HCT116 (cell line): Measurements from ENCODE around the gene MCOLN1. TPM values are rescaled to one million over a fixed set of nuclear protein-coding genes. Genes with fewer than 3 reads are reported as not detected.
A peak's percentile ranks its signal among the peaks of the same experiment; 100 is the strongest.

Experiments used
- ATAC-seq: fragments of 200-7000 bp; cut with Tn5 transposase; 2 replicates; pipeline ENCODE4 v1.9.1; 2020; ENCODE audit warnings: mild to moderate bottlenecking, moderate library complexity
- BruUV-seq: library from RNA; stranded (reverse); fragments of 400-500 nt; replicated peaks from 2 replicates; lab custom pipeline; 2021; lab: Mats Ljungman, UMichigan
- CTCF ChIA-PET: fragments of 300-600 bp; sonication (Branson Sonifier 250); formaldehyde crosslinking; loops from one replicate; lab custom pipeline; 2021; ENCODE audit warnings: antibody characterized with exemption; lab: Charles Lee
- POLR2A ChIA-PET: fragments of 300-600, 350-600 bp; sonication (Branson Sonifier 250); formaldehyde crosslinking; loops from one replicate; lab custom pipeline; 2021; ENCODE audit warnings: antibody characterized with exemption; lab: Charles Lee
- RAD21 ChIA-PET, 2 experiments: fragments of 300-600 bp; sonication (Branson Sonifier 250); formaldehyde crosslinking; loops; one replicate each; lab custom pipeline; 2023; ENCODE audit warnings: low total read pairs in 2 of 2; ENCODE audit not compliant: uncharacterized antibody in 2 of 2, unreplicated experiment in 2 of 2, low non-redundant PET in 1 of 2; lab: Charles Lee
- DNase-seq: peaks from one replicate; pipeline ENCODE4 v3.0.0-alpha.2; 2010; ENCODE audit warnings: low read depth, low spot score
- H2AFZ ChIP-seq: fragments of 200-600 bp; shearing (Covaris generic), sonication (generic); 2 replicates; pipeline ENCODE4 v1.6.1; 2017; ENCODE audit warnings: low read depth, mixed run types, mixed read lengths, antibody characterized with exemption, low read length; ENCODE audit not compliant: poor library complexity, severe bottlenecking
- H3K27ac ChIP-seq: 2 replicates; pipeline ENCODE4 v1.5.1; 2012; ENCODE audit warnings: low read depth, low read length
- H3K27me3 ChIP-seq: fragments of 200-600 bp; sonication (generic); 2 replicates; pipeline ENCODE4 v1.6.1; 2016; ENCODE audit warnings: mixed run types, low read length, mixed read lengths; ENCODE audit not compliant: insufficient read depth
- H3K36me3 ChIP-seq, 2 experiments: fragments of 200-500 bp in 1 of 2; fragments of 200-600 bp in 1 of 2; sonication (Bioruptor generic) in 1 of 2; sonication (generic) in 1 of 2; 2 replicates each; pipeline versions ENCODE4 v1.5.1 to v1.6.1; 2014 to 2016; ENCODE audit warnings: low read length in 2 of 2, inconsistent platforms in 1 of 2, mixed read lengths in 1 of 2, mixed run types in 1 of 2; ENCODE audit not compliant: insufficient read depth in 2 of 2, control insufficient read depth in 1 of 2
- H3K4me1 ChIP-seq, 2 experiments: fragments of 200-600 bp in 1 of 2; sonication (generic) in 1 of 2; 2 replicates each; pipeline versions ENCODE4 v1.5.1 to v1.6.1; 2012 to 2017; ENCODE audit warnings: low read length in 2 of 2, inconsistent platforms in 1 of 2, mild to moderate bottlenecking in 1 of 2, mixed read lengths in 1 of 2, mixed run types in 1 of 2, moderate library complexity in 1 of 2; ENCODE audit not compliant: insufficient read depth in 2 of 2, control insufficient read depth in 1 of 2
- H3K4me2 ChIP-seq: fragments of 200-600 bp; sonication (generic); 2 replicates; pipeline ENCODE4 v1.6.1; 2017; ENCODE audit warnings: mixed run types, low read length, mixed read lengths
- H3K4me3 ChIP-seq, 2 experiments: fragments of 200-600 bp in 1 of 2; sonication (generic) in 1 of 2; replicated peaks in 1 of 2; 2 replicates each; pipeline ENCODE4 v1.5.1; 2011 to 2016; ENCODE audit warnings: low read length in 2 of 2, control low read depth in 1 of 2, low read depth in 1 of 2, mild to moderate bottlenecking in 1 of 2, mixed read lengths in 1 of 2, mixed run types in 1 of 2
- H3K79me2 ChIP-seq: fragments of 200-600 bp; sonication (generic); 2 replicates; pipeline ENCODE4 v1.6.1; 2017; ENCODE audit warnings: mild to moderate bottlenecking, mixed run types, low read length, moderate library complexity, mixed read lengths; ENCODE audit not compliant: insufficient read depth
- H3K9ac ChIP-seq: fragments of 200-600 bp; sonication (generic); 2 replicates; pipeline ENCODE4 v1.6.1; 2016; ENCODE audit warnings: low read length, mixed read lengths
- H3K9me2 ChIP-seq: fragments of 200-600 bp; sonication (generic), shearing (Covaris generic); 2 replicates; pipeline ENCODE4 v1.6.1; 2017; ENCODE audit warnings: mixed run types, mild to moderate bottlenecking, moderate library complexity; ENCODE audit not compliant: insufficient read depth
- H3K9me3 ChIP-seq, 2 experiments: fragments of 200-500 bp in 1 of 2; fragments of 200-600 bp in 1 of 2; sonication (Bioruptor generic) in 1 of 2; sonication (generic) in 1 of 2; 2 replicates each; pipeline ENCODE4 v1.6.1; 2014 to 2017; ENCODE audit warnings: low read length in 2 of 2, mixed read lengths in 2 of 2, inconsistent platforms in 1 of 2, low read depth in 1 of 2, mild to moderate bottlenecking in 1 of 2, mixed run types in 1 of 2, moderate library complexity in 1 of 2; ENCODE audit not compliant: control insufficient read depth in 1 of 2, insufficient read depth in 1 of 2
- H4K20me1 ChIP-seq: fragments of 200-600 bp; sonication (generic), shearing (Covaris generic); 2 replicates; pipeline ENCODE4 v1.6.1; 2017; ENCODE audit warnings: mixed run types, mild to moderate bottlenecking, moderate library complexity; ENCODE audit not compliant: insufficient read depth
- CBX3 ChIP-seq: IDR thresholded peaks from 2 replicates; pipeline ENCODE4 v1.6.1; 2012; ENCODE audit warnings: low read depth
- CEBPB ChIP-seq: IDR thresholded peaks from 2 replicates; pipeline ENCODE4 v1.6.1; 2012; ENCODE audit warnings: low read depth
- CTCF ChIP-seq, 3 experiments: fragments of 200-600 bp in 1 of 3; sonication (generic) in 1 of 3; IDR thresholded peaks in 2 of 3; conservative IDR thresholded peaks in 1 of 3; 2 replicates each; pipeline ENCODE4 v1.5.1; 2012 to 2017; ENCODE audit warnings: low read depth in 2 of 3, low read length in 2 of 3, antibody characterized with exemption in 1 of 3, borderline replicate concordance in 1 of 3, control low read depth in 1 of 3, mild to moderate bottlenecking in 1 of 3, mixed read lengths in 1 of 3, mixed run types in 1 of 3, moderate library complexity in 1 of 3; ENCODE audit not compliant: insufficient read depth in 1 of 3
- ELF1 ChIP-seq: IDR thresholded peaks from 2 replicates; pipeline ENCODE4 v1.6.1; 2012; ENCODE audit warnings: low read depth, borderline replicate concordance
- EZH2phosphoT487 ChIP-seq: fragments of 200-600 bp; IDR thresholded peaks from 2 replicates; pipeline ENCODE4 v1.6.1; 2018; ENCODE audit warnings: antibody characterized with exemption, borderline replicate concordance
- FOSL1 ChIP-seq: IDR thresholded peaks from 2 replicates; pipeline ENCODE4 v1.6.1; 2012; ENCODE audit warnings: low read depth
- JUND ChIP-seq: IDR thresholded peaks from 2 replicates; pipeline ENCODE4 v1.6.1; 2012
- MAX ChIP-seq: IDR thresholded peaks from 2 replicates; pipeline ENCODE4 v1.6.1; 2012
- POLR2AphosphoS5 ChIP-seq: IDR thresholded peaks from 2 replicates; pipeline ENCODE4 v1.6.1; 2011; ENCODE audit warnings: mild to moderate bottlenecking, low read depth, low read length, moderate library complexity
- RAD21 ChIP-seq: IDR thresholded peaks from 2 replicates; pipeline ENCODE4 v1.6.1; 2012; ENCODE audit warnings: low read depth, mild to moderate bottlenecking
- SP1 ChIP-seq: IDR thresholded peaks from 2 replicates; pipeline ENCODE4 v1.6.1; 2012; ENCODE audit warnings: low read depth
- SRF ChIP-seq: IDR thresholded peaks from 2 replicates; pipeline ENCODE4 v1.6.1; 2012; ENCODE audit warnings: low read depth
- YY1 ChIP-seq: IDR thresholded peaks from 2 replicates; pipeline ENCODE4 v1.6.1; 2011; ENCODE audit warnings: low read length, low read depth, moderate library complexity, mild to moderate bottlenecking; ENCODE audit not compliant: insufficient replicate concordance; ENCODE audit errors: extremely low read depth
- ZFX ChIP-seq: fragments of 450-650 bp; IDR thresholded peaks from 2 replicates; pipeline ENCODE4 v1.6.1; 2017
- ZNF274 ChIP-seq: fragments of 200-500 bp; sonication (Bioruptor generic); IDR thresholded peaks from 2 replicates; pipeline ENCODE4 v1.6.1; 2014; ENCODE audit warnings: mild to moderate bottlenecking, low read depth, low read length, inconsistent platforms
- intact Hi-C: fragments of 100-400 bp; cut with micrococcal nuclease; formaldehyde crosslinking; loops from 2 replicates; pipeline ENCODE4 v1.10.0; 2022
- total RNA-seq: library from RNA; stranded (reverse); gene quantifications from one replicate; pipeline ENCODE4 v1.2.1, GENCODE V29; 2021; ENCODE audit not compliant: unreplicated experiment
- TF ChIP-seq, protein P1 (sequence below): IDR thresholded peaks from 2 replicates; pipeline ENCODE4 v1.6.1; 2012; ENCODE audit warnings: low read depth
- TF ChIP-seq, protein P2 (sequence below): IDR thresholded peaks from 2 replicates; pipeline ENCODE4 v1.6.1; 2011; ENCODE audit warnings: mild to moderate bottlenecking, low read length, moderate library complexity; ENCODE audit not compliant: insufficient replicate concordance; ENCODE audit errors: extremely low read depth

The MCOLN1 gene
- total RNA-seq, 1 experiment from 2014 or later, result 19.1 TPM

DNA sequence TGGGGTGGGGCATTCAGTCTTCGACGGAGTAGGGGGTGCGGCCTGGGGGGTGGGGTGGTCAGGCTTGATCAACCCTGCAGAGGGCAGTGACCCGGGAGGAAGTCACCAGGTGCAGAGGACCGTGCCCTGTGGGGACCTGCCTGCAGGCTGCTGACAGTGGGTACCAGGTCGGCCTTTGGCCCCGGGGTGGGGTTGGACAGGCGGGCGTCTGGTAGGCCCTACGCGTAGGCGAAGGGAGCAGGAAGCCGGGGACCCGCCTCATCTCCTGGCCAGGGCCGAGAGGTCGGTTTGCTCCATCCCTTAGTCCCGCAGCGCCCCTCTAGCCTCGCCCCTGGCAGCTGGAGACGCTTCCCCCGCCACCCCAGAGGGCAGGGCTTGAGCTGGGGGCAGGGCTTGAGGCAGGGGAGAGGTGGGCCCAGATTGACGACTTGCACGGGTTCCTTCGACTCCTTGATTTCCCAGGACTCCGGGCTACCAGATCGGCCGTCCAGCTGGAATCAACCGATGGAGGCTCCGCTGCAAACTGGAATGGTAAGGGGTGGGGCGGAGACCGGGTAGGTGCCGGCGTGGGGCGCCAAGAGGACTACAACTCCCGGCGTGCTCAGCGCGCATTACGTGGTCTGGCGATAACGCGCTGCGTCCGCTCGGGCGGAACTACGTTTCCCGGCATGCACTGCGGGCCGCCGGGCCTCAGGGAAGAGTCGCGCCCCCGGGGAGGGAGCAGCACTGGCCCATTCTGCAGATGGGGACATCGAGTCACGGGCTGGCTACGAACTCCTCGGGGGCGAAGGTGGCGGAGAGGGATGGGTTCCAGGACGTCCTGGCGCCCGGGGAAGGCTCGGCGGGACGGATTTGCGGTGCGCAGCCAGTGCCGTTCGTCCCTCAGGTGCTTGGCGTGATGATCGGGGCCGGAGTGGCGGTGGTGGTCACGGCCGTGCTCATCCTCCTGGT lies 12.9 kb downstream of the MCOLN1 start, which contains the start of gene PNPLA6:
PNPLA6 (plus strand) TSS at position 671 of the 951 bp plus-strand sequence; CDS start at position 743, 72 bp downstream.
- ChIA-PET POLR2A (interaction anchor here (0.5 to 1.4 kb wide), 4 partner anchors 12 to 155 kb away, joined by 3 to 4 read pairs (median 3); no protein-coding TSS in a partner anchor), CTCF (interaction anchor here (1.9 kb wide), 2 partner anchors 33 to 181 kb away, joined by 8 to 10 read pairs; no protein-coding TSS in a partner anchor), RAD21 (no interaction called here)
- peak within 1 kb of the TSS; percentile 95 to 96 for H3K4me3 ChIP-seq
- H4K20me1 ChIP-seq, result no peaks in the 10 kb centered on the region
- peak; percentile 81 for DNase-seq
- peak within 1 kb of the TSS; percentile 75 for H3K9ac ChIP-seq
- no peaks in the 10 kb centered on the region for H3K9me3 ChIP-seq
- H3K36me3 ChIP-seq, result peaks cover 6 to 10% of the 10 kb centered on the region in 2 experiments; a peak in 3 of 4 replicates
- H2AFZ ChIP-seq, result peak within 1 kb of the TSS; percentile 5
- peaks cover 4 to 30% of the 10 kb centered on the region in 2 experiments; a peak in 2 of 4 replicates for H3K4me1 ChIP-seq
- H3K9me2 ChIP-seq, result no peaks in the 10 kb centered on the region
- no TSS peak for BruUV-seq
- peak within 1 kb of the TSS; percentile 81 for H3K27ac ChIP-seq
- intact Hi-C loops, result loop anchor here (2.0 kb wide), 1 partner anchor 29 kb away; no protein-coding TSS in a partner anchor
- no peaks in the 10 kb centered on the region for H3K27me3 ChIP-seq
- no peak; the same call in 1 of the 2 replicates for TF ChIP-seq SRF
- no peak; the same call in 1 of the 2 replicates for TF ChIP-seq ELF1
- no peak for TF ChIP-seq CEBPB
- TF ChIP-seq EZH2phosphoT487, result no peak
- no peak for TF ChIP-seq CTCF (IDR thresholded peaks at IDR 0.05 in 2 of 3, conservative IDR thresholded peaks at IDR 0.05 in 1 of 3; ENCODE audit: borderline replicate concordance in 1 of 3, insufficient read depth in 1 of 3, low read depth in 2 of 3, low read length in 2 of 3)
- peak; percentile 77 for TF ChIP-seq YY1
- peak; percentile 79 for TF ChIP-seq MAX
- TF ChIP-seq, protein P1, sequence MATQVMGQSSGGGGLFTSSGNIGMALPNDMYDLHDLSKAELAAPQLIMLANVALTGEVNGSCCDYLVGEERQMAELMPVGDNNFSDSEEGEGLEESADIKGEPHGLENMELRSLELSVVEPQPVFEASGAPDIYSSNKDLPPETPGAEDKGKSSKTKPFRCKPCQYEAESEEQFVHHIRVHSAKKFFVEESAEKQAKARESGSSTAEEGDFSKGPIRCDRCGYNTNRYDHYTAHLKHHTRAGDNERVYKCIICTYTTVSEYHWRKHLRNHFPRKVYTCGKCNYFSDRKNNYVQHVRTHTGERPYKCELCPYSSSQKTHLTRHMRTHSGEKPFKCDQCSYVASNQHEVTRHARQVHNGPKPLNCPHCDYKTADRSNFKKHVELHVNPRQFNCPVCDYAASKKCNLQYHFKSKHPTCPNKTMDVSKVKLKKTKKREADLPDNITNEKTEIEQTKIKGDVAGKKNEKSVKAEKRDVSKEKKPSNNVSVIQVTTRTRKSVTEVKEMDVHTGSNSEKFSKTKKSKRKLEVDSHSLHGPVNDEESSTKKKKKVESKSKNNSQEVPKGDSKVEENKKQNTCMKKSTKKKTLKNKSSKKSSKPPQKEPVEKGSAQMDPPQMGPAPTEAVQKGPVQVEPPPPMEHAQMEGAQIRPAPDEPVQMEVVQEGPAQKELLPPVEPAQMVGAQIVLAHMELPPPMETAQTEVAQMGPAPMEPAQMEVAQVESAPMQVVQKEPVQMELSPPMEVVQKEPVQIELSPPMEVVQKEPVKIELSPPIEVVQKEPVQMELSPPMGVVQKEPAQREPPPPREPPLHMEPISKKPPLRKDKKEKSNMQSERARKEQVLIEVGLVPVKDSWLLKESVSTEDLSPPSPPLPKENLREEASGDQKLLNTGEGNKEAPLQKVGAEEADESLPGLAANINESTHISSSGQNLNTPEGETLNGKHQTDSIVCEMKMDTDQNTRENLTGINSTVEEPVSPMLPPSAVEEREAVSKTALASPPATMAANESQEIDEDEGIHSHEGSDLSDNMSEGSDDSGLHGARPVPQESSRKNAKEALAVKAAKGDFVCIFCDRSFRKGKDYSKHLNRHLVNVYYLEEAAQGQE, result no peak
- no peak for TF ChIP-seq JUND
- TF ChIP-seq CBX3, result peak; percentile 76; the same call in 1 of the 2 replicates
- TF ChIP-seq POLR2AphosphoS5, result peak; percentile 76
- no peak for TF ChIP-seq RAD21
- no peak for TF ChIP-seq ZNF274
- peak; percentile 41; the same call in 1 of the 2 replicates for TF ChIP-seq ZFX
- TF ChIP-seq FOSL1, result no peak
- peak; percentile 86 for TF ChIP-seq SP1
- TF ChIP-seq, protein P2, sequence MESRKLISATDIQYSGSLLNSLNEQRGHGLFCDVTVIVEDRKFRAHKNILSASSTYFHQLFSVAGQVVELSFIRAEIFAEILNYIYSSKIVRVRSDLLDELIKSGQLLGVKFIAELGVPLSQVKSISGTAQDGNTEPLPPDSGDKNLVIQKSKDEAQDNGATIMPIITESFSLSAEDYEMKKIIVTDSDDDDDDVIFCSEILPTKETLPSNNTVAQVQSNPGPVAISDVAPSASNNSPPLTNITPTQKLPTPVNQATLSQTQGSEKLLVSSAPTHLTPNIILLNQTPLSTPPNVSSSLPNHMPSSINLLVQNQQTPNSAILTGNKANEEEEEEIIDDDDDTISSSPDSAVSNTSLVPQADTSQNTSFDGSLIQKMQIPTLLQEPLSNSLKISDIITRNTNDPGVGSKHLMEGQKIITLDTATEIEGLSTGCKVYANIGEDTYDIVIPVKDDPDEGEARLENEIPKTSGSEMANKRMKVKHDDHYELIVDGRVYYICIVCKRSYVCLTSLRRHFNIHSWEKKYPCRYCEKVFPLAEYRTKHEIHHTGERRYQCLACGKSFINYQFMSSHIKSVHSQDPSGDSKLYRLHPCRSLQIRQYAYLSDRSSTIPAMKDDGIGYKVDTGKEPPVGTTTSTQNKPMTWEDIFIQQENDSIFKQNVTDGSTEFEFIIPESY, result no peak
- TF ChIP-seq, all 23 proteins: peak for 6
- Histone ChIP-seq H3K79me2 (no peaks in the 10 kb centered on the region; the same call in 1 of the 2 replicates), H3K4me2 (peak within 1 kb of the TSS; percentile 94)
- peak; percentile 78 for ATAC-seq
